Measurements from ENCODE around the gene RPP40.

GRCh38 chr6:4956625-4957024, 47.2 kb downstream of the RPP40 start:
- TF ChIP-seq CTCF (IDR thresholded peaks at IDR 0.05; ENCODE audit: insufficient read depth, low read length) (no peak), POLR2AphosphoS5 (IDR thresholded peaks at IDR 0.05; ENCODE audit: low read depth) (no peak; the same call in 1 of the 2 replicates), SPI1 (IDR thresholded peaks at IDR 0.05; ENCODE audit: borderline replicate concordance, low read depth) (no peak), GABPA (IDR thresholded peaks at IDR 0.05; ENCODE audit: low read depth) (no peak), REST (IDR thresholded peaks at IDR 0.05; ENCODE audit: insufficient replicate concordance, low read depth) (no peak)

Data from HL-60 (cell line).